Thyroid gland (tissue), 4 donors: ENCODE results near the gene CHML.

Experiments
- POLR2A ChIP-seq, 2 donors: fragments of 450-650 bp; IDR thresholded peaks; one replicate each; pipeline ENCODE4 v1.6.1; 2017; ENCODE audit warnings: antibody characterized with exemption in 2 of 2, mild to moderate bottlenecking in 2 of 2, moderate library complexity in 1 of 2
- TF ChIP-seq, protein P1 (sequence below), 6 experiments: fragments of 200-600 bp in 3 of 6; fragments of 450-650 bp in 3 of 6; sonication (generic) in 3 of 6; IDR thresholded peaks; one replicate each; pipeline ENCODE4 v1.5.1; 2016 to 2019; ENCODE audit warnings: antibody characterized with exemption in 6 of 6, mild to moderate bottlenecking in 2 of 6, inconsistent platforms in 1 of 6, moderate library complexity in 1 of 6

DNA sequence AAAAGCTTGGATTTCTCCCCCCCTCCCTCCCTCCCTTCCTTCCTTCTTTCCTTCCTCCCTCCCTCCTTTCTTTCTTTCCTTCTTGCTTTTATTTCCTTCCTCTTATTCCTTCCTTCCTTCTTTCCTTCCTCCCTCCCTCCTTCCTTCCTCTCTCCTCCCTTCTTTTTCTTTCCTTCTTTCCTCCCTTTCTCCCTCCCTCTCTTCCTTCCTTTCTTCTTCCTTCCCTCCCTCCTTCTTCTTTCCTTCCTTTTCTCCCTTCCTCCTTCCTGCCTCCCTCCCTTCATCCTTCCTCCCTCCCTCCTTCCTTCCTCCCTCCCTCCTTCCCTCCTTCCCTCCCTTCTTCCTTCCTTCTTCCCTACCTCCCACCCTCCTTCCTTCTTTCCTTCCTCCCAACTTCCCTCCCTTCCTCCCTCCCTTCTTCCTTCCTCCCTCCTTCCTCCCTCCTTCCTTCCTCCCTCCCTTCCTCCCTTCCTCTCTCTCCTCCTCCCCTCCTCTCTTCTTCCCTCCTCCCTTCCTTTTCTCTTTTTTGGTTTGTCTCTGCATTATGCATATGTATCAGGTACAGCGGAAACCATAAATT, 34.7 kb upstream of the CHML start:
- TF ChIP-seq, protein P1, sequence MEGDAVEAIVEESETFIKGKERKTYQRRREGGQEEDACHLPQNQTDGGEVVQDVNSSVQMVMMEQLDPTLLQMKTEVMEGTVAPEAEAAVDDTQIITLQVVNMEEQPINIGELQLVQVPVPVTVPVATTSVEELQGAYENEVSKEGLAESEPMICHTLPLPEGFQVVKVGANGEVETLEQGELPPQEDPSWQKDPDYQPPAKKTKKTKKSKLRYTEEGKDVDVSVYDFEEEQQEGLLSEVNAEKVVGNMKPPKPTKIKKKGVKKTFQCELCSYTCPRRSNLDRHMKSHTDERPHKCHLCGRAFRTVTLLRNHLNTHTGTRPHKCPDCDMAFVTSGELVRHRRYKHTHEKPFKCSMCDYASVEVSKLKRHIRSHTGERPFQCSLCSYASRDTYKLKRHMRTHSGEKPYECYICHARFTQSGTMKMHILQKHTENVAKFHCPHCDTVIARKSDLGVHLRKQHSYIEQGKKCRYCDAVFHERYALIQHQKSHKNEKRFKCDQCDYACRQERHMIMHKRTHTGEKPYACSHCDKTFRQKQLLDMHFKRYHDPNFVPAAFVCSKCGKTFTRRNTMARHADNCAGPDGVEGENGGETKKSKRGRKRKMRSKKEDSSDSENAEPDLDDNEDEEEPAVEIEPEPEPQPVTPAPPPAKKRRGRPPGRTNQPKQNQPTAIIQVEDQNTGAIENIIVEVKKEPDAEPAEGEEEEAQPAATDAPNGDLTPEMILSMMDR (IDR thresholded peaks at IDR 0.05): no peak
- TF ChIP-seq POLR2A (IDR thresholded peaks at IDR 0.05): no peak
